WTC11 (cell line): ENCODE measurements around the gene LRRC2. TPM values are rescaled to one million over a fixed set of nuclear protein-coding genes. Genes with fewer than 3 reads are reported as not detected.

Experiments used
- ATAC-seq: fragments of 200-7000 bp; cut with Tn5 transposase; 2 replicates; pipeline ENCODE4 v1.10.0; 2021; ENCODE audit warnings: mild to moderate bottlenecking, moderate library complexity
- CTCF ChIA-PET: fragments of 300-600 bp; sonication (Branson Sonifier 250); formaldehyde crosslinking; loops from one replicate; lab custom pipeline; 2021; ENCODE audit warnings: antibody characterized with exemption; lab: Charles Lee
- POLR2A ChIA-PET: fragments of 350-600 bp; sonication (Branson Sonifier 250); formaldehyde crosslinking; loops from one replicate; lab custom pipeline; 2021; ENCODE audit warnings: antibody characterized with exemption; lab: Charles Lee
- DNase-seq: peaks from one replicate; pipeline ENCODE4 v3.0.0; 2021; ENCODE audit warnings: low spot score
- H3K27ac Mint-ChIP-seq: 2 replicates; pipeline ENCODE4 v1.8.0; 2021; ENCODE audit warnings: mixed read lengths
- H3K27me3 Mint-ChIP-seq: 2 replicates; pipeline ENCODE4 v1.8.0; 2021; ENCODE audit warnings: low read depth, mild to moderate bottlenecking, moderate library complexity, mixed read lengths
- H3K36me3 Mint-ChIP-seq: 2 replicates; pipeline ENCODE4 v1.8.0; 2021; ENCODE audit warnings: mixed read lengths
- H3K4me1 Mint-ChIP-seq: 2 replicates; pipeline ENCODE4 v1.8.0; 2022; ENCODE audit warnings: mixed read lengths
- H3K4me3 Mint-ChIP-seq: 2 replicates; pipeline ENCODE4 v1.8.0; 2021; ENCODE audit warnings: mild to moderate bottlenecking, moderate library complexity, mixed read lengths
- H3K9me3 Mint-ChIP-seq: 2 replicates; pipeline ENCODE4 v1.8.0; 2021; ENCODE audit warnings: mixed read lengths
- CBFB ChIP-seq: sonication (generic); formaldehyde crosslinking; IDR thresholded peaks from 2 replicates; pipeline ENCODE4 v1.8.1; 2022; ENCODE audit warnings: mild to moderate bottlenecking, low read depth, missing genetic modification reagents
- CREB1 ChIP-seq: sonication (generic); formaldehyde crosslinking; IDR thresholded peaks from 2 replicates; pipeline ENCODE4 v1.8.0; 2023; ENCODE audit warnings: mild to moderate bottlenecking, missing genetic modification reagents
- CREM ChIP-seq: sonication (generic); formaldehyde crosslinking; IDR thresholded peaks from 2 replicates; pipeline ENCODE4 v1.8.1; 2022; ENCODE audit warnings: mild to moderate bottlenecking, missing genetic modification reagents, moderate library complexity
- ETV6 ChIP-seq: sonication (generic); formaldehyde crosslinking; IDR thresholded peaks from 2 replicates; pipeline ENCODE4 v1.8.1; 2022; ENCODE audit warnings: mild to moderate bottlenecking, missing genetic modification reagents
- GABPB1 ChIP-seq: sonication (generic); formaldehyde crosslinking; IDR thresholded peaks from 2 replicates; pipeline ENCODE4 v1.8.1; 2023; ENCODE audit warnings: mild to moderate bottlenecking, missing genetic modification reagents
- HMGA2 ChIP-seq: fragments of 250-450 bp; sonication (Bioruptor Pico); IDR thresholded peaks from 2 replicates; pipeline ENCODE4 v1.4.0; 2021; ENCODE audit warnings: mild to moderate bottlenecking, moderate library complexity
- IRF2 ChIP-seq: sonication (generic); formaldehyde crosslinking; IDR thresholded peaks from 2 replicates; pipeline ENCODE4 v1.8.0; 2022; ENCODE audit warnings: low read depth, missing genetic modification reagents, borderline replicate concordance
- JAZF1 ChIP-seq: fragments of 250-450 bp; sonication (Bioruptor Pico); IDR thresholded peaks from 2 replicates; pipeline ENCODE4 v1.9.0; 2021; ENCODE audit warnings: moderate library complexity, mild to moderate bottlenecking, inconsistent platforms
- NFYB ChIP-seq: sonication (generic); formaldehyde crosslinking; conservative IDR thresholded peaks from 2 replicates; pipeline ENCODE4 v1.8.0; 2022; ENCODE audit warnings: low read depth, missing genetic modification reagents
- RORB ChIP-seq: fragments of 250-450 bp; sonication (Bioruptor Pico); IDR thresholded peaks from 2 replicates; pipeline ENCODE4 v1.9.0; 2021; ENCODE audit warnings: mild to moderate bottlenecking
- SP1 ChIP-seq: sonication (generic); formaldehyde crosslinking; conservative IDR thresholded peaks from 2 replicates; pipeline ENCODE4 v1.8.1; 2022; ENCODE audit warnings: missing genetic modification reagents
- ZNF219 ChIP-seq: sonication (generic); formaldehyde crosslinking; IDR thresholded peaks from 2 replicates; pipeline ENCODE4 v1.8.0; 2023; ENCODE audit warnings: missing genetic modification reagents, mild to moderate bottlenecking, borderline replicate concordance
- ZNF671 ChIP-seq: fragments of 250-450 bp; sonication (Bioruptor Pico); IDR thresholded peaks from 2 replicates; pipeline ENCODE4 v1.8.0; 2021; ENCODE audit warnings: mild to moderate bottlenecking
- total RNA-seq: library from RNA; stranded (reverse); gene quantifications from 3 replicates; pipeline ENCODE4 v1.2.3, GENCODE V29; 2021
- TF ChIP-seq, protein P1 (sequence below): fragments of 250-450 bp; sonication (Bioruptor Pico); IDR thresholded peaks from 2 replicates; pipeline ENCODE4 v2.1.2; 2022; ENCODE audit warnings: mild to moderate bottlenecking, moderate library complexity
- TF ChIP-seq, protein P2 (sequence below): fragments of 250-450 bp; sonication (Bioruptor Pico); IDR thresholded peaks from 2 replicates; pipeline ENCODE4 v1.8.0; 2021; ENCODE audit warnings: mild to moderate bottlenecking
- TF ChIP-seq, protein P3 (sequence below): sonication (generic); formaldehyde crosslinking; IDR thresholded peaks from 2 replicates; pipeline ENCODE4 v1.8.0; 2022; ENCODE audit warnings: mild to moderate bottlenecking, missing genetic modification reagents
- TF ChIP-seq, protein P4 (sequence below): sonication (generic); formaldehyde crosslinking; IDR thresholded peaks from 2 replicates; pipeline ENCODE4 v1.8.1; 2022; ENCODE audit warnings: low read depth, missing genetic modification reagents, borderline replicate concordance
- TF ChIP-seq, protein P5 (sequence below): sonication (generic); formaldehyde crosslinking; IDR thresholded peaks from 2 replicates; pipeline ENCODE4 v1.8.1; 2023; ENCODE audit warnings: mild to moderate bottlenecking, moderate library complexity, missing genetic modification reagents
- TF ChIP-seq, protein P6 (sequence below): sonication (generic); formaldehyde crosslinking; IDR thresholded peaks from 2 replicates; pipeline ENCODE4 v1.8.1; 2022; ENCODE audit warnings: mild to moderate bottlenecking, missing genetic modification reagents, moderate library complexity, borderline replicate concordance
- TF ChIP-seq, protein P7 (sequence below): sonication (generic); formaldehyde crosslinking; conservative IDR thresholded peaks from 2 replicates; pipeline ENCODE4 v1.8.1; 2022; ENCODE audit warnings: mild to moderate bottlenecking, missing genetic modification reagents
- TF ChIP-seq, protein P8 (sequence below): fragments of 250-450 bp; sonication (Bioruptor Pico); IDR thresholded peaks from 2 replicates; pipeline ENCODE4 v1.9.0; 2021; ENCODE audit warnings: mild to moderate bottlenecking

LRRC2 gene
- total RNA-seq, 1 experiment from 2014 or later: 4.9 TPM

DNA sequence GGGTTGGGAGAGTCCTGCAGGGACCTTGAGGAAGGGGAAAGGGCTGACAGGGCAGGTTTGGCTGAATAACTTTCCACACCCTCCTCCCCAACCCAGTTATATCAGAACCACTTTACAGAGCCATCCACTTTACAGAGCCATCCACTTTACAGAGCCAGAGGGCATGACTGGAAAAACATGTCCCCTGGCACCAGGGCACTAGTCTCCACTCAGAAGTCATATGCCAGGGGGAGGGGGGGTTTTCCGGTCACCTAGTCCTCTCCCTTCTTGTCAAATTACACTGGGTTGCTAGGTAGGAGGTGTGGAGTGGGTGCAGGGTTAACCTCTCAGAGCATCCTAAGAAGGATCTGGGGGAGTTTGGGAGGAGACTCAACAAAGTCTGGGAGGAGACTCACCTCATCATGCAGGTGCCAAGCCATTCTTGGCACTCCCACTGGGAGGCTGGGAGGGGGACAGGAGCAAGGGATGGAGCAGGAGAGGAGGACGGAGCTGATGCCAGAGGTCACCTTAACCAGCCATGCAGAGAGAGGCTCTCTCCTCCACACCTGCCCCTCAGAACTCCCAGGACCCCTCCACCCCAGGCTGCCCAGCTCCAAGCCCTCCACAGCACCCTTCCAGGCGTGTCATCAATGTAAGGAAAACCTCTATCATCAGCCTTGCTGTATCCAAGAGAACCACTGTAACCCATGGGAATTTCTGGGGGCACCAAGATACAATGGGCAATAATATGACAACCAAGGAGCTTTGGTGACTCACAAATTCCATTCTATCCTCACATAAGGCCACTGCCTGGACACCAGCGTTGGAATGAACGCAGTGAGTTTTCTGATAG lies 1.7 kb downstream of the LRRC2 start:
- DNase-seq (no peak), ATAC-seq (no peak)
- peaks cover 22% of the 10 kb centered on the region for H3K36me3 Mint-ChIP-seq
- peaks cover 14% of the 10 kb centered on the region for H3K9me3 Mint-ChIP-seq
- H3K4me1 Mint-ChIP-seq: peaks cover 72% of the 10 kb centered on the region
- CTCF ChIA-PET: interaction anchor here (0.6 to 5.1 kb wide), 5 partner anchors 11 to 345 kb away, joined by 3 to 26 read pairs (median 4); no protein-coding TSS in a partner anchor
- H3K27me3 Mint-ChIP-seq: no peaks in the 10 kb centered on the region; the same call in none of the 2 replicates
- POLR2A ChIA-PET: interaction anchor here (1.7 to 1.9 kb wide), 3 partner anchors 10 to 13 kb away, joined by 4 to 7 read pairs (median 6); a partner anchor contains a TSS
- TF ChIP-seq, protein P1, sequence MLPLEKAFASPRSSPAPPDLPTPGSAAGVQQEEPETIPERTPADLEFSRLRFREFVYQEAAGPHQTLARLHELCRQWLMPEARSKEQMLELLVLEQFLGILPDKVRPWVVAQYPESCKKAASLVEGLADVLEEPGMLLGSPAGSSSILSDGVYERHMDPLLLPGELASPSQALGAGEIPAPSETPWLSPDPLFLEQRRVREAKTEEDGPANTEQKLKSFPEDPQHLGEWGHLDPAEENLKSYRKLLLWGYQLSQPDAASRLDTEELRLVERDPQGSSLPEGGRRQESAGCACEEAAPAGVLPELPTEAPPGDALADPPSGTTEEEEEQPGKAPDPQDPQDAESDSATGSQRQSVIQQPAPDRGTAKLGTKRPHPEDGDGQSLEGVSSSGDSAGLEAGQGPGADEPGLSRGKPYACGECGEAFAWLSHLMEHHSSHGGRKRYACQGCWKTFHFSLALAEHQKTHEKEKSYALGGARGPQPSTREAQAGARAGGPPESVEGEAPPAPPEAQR (CRISPR knock-in tag): no peak
- TF ChIP-seq RORB (CRISPR knock-in tag) (no peak), CREB1 (CRISPR knock-in tag) (no peak), IRF2 (CRISPR knock-in tag) (no peak), JAZF1 (no peak), CREM (CRISPR knock-in tag) (no peak), ZNF219 (CRISPR knock-in tag) (no peak), ZNF671 (CRISPR knock-in tag) (no peak)
- TF ChIP-seq, protein P2, sequence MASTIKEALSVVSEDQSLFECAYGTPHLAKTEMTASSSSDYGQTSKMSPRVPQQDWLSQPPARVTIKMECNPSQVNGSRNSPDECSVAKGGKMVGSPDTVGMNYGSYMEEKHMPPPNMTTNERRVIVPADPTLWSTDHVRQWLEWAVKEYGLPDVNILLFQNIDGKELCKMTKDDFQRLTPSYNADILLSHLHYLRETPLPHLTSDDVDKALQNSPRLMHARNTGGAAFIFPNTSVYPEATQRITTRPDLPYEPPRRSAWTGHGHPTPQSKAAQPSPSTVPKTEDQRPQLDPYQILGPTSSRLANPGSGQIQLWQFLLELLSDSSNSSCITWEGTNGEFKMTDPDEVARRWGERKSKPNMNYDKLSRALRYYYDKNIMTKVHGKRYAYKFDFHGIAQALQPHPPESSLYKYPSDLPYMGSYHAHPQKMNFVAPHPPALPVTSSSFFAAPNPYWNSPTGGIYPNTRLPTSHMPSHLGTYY (CRISPR knock-in tag): no peak
- TF ChIP-seq, protein P3, sequence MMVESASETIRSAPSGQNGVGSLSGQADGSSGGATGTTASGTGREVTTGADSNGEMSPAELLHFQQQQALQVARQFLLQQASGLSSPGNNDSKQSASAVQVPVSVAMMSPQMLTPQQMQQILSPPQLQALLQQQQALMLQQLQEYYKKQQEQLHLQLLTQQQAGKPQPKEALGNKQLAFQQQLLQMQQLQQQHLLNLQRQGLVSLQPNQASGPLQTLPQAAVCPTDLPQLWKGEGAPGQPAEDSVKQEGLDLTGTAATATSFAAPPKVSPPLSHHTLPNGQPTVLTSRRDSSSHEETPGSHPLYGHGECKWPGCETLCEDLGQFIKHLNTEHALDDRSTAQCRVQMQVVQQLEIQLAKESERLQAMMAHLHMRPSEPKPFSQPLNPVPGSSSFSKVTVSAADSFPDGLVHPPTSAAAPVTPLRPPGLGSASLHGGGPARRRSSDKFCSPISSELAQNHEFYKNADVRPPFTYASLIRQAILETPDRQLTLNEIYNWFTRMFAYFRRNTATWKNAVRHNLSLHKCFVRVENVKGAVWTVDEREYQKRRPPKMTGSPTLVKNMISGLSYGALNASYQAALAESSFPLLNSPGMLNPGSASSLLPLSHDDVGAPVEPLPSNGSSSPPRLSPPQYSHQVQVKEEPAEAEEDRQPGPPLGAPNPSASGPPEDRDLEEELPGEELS (CRISPR knock-in tag): no peak
- TF ChIP-seq, protein P4, sequence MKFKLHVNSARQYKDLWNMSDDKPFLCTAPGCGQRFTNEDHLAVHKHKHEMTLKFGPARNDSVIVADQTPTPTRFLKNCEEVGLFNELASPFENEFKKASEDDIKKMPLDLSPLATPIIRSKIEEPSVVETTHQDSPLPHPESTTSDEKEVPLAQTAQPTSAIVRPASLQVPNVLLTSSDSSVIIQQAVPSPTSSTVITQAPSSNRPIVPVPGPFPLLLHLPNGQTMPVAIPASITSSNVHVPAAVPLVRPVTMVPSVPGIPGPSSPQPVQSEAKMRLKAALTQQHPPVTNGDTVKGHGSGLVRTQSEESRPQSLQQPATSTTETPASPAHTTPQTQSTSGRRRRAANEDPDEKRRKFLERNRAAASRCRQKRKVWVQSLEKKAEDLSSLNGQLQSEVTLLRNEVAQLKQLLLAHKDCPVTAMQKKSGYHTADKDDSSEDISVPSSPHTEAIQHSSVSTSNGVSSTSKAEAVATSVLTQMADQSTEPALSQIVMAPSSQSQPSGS (CRISPR knock-in tag): no peak
- TF ChIP-seq, protein P5, sequence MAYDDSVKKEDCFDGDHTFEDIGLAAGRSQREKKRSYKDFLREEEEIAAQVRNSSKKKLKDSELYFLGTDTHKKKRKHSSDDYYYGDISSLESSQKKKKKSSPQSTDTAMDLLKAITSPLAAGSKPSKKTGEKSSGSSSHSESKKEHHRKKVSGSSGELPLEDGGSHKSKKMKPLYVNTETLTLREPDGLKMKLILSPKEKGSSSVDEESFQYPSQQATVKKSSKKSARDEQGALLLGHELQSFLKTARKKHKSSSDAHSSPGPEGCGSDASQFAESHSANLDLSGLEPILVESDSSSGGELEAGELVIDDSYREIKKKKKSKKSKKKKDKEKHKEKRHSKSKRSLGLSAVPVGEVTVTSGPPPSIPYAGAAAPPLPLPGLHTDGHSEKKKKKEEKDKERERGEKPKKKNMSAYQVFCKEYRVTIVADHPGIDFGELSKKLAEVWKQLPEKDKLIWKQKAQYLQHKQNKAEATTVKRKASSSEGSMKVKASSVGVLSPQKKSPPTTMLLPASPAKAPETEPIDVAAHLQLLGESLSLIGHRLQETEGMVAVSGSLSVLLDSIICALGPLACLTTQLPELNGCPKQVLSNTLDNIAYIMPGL (CRISPR knock-in tag): no peak
- TF ChIP-seq, all 79 proteins: peak for 0
- peak overlapping the region; percentile 18; the same call in 1 of the 2 replicates for H3K4me3 Mint-ChIP-seq
- no peak overlapping the region for H3K27ac Mint-ChIP-seq

DNA sequence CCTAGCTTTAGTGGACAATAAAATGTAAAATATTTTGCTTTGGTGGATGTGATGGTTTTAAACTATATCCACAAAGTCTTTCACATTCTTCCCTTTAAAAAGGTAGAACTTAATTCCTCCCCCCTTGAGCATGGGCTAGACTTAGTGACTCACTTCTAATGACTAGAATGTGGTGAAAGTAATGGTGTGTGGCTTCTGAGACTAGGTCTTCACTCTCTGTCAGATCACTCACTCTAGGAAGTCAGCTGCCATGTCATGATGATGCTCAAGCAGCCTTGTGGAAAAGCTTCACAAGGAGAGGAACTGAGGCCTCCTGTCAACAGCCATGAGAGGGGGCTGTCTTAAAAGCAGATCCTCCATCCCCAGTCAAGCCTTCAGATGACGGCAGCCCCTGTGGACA lies 4.2 kb downstream of the LRRC2 start:
- Mint-ChIP-seq H3K4me1 (peaks cover 89% of the 10 kb centered on the region), H3K27me3 (no peaks in the 10 kb centered on the region; the same call in none of the 2 replicates), H3K27ac (no peak overlapping the region), H3K9me3 (peaks cover 13% of the 10 kb centered on the region), H3K36me3 (peaks cover 18% of the 10 kb centered on the region), H3K4me3 (no peak overlapping the region)
- ChIA-PET POLR2A (interaction anchor here (0.9 to 1.8 kb wide), 3 partner anchors 14 to 23 kb away, joined by 3 to 9 read pairs (median 3); no protein-coding TSS in a partner anchor), CTCF (interaction anchor here (0.7 to 5.5 kb wide), 4 partner anchors 14 to 100 kb away, joined by 3 to 99 read pairs (median 6); no protein-coding TSS in a partner anchor)
- DNase-seq: no peak
- no peak for ATAC-seq
- TF ChIP-seq JAZF1 (no peak), GABPB1 (CRISPR knock-in tag) (no peak), HMGA2 (CRISPR knock-in tag) (no peak), CREB1 (CRISPR knock-in tag) (no peak), ETV6 (no peak), SP1 (no peak), CBFB (CRISPR knock-in tag) (no peak), NFYB (CRISPR knock-in tag) (no peak)
- TF ChIP-seq, protein P6, sequence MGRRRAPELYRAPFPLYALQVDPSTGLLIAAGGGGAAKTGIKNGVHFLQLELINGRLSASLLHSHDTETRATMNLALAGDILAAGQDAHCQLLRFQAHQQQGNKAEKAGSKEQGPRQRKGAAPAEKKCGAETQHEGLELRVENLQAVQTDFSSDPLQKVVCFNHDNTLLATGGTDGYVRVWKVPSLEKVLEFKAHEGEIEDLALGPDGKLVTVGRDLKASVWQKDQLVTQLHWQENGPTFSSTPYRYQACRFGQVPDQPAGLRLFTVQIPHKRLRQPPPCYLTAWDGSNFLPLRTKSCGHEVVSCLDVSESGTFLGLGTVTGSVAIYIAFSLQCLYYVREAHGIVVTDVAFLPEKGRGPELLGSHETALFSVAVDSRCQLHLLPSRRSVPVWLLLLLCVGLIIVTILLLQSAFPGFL (CRISPR knock-in tag): no peak
- TF ChIP-seq, protein P5 (CRISPR knock-in tag): no peak
- TF ChIP-seq, protein P7, sequence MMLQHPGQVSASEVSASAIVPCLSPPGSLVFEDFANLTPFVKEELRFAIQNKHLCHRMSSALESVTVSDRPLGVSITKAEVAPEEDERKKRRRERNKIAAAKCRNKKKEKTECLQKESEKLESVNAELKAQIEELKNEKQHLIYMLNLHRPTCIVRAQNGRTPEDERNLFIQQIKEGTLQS (CRISPR knock-in tag): no peak
- TF ChIP-seq, protein P8, sequence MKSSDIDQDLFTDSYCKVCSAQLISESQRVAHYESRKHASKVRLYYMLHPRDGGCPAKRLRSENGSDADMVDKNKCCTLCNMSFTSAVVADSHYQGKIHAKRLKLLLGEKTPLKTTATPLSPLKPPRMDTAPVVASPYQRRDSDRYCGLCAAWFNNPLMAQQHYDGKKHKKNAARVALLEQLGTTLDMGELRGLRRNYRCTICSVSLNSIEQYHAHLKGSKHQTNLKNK (CRISPR knock-in tag): no peak
